ENCODE data around the gene RIPOR1.

RIPOR1 gene

DNA sequence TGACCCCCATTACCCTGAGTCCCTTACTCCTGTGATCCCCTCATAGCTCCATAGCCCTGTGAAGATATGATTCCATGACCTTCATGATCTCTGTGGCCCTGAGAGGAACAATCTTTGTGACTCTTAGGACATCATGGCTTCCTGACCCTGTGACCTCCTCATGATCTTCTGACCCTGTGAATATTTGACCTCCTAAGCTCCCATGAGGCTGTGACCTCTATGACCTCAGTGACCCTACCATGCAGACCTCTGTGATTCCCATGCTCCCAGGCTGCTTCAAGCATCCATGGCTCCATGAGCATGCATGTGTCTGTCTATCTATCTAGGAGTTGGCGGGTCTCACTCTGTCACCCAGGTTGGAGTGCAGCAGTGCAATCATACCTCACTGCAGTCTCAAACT lies 12.1 kb downstream of the RIPOR1 start:
- no peak for DNase-seq

DNA sequence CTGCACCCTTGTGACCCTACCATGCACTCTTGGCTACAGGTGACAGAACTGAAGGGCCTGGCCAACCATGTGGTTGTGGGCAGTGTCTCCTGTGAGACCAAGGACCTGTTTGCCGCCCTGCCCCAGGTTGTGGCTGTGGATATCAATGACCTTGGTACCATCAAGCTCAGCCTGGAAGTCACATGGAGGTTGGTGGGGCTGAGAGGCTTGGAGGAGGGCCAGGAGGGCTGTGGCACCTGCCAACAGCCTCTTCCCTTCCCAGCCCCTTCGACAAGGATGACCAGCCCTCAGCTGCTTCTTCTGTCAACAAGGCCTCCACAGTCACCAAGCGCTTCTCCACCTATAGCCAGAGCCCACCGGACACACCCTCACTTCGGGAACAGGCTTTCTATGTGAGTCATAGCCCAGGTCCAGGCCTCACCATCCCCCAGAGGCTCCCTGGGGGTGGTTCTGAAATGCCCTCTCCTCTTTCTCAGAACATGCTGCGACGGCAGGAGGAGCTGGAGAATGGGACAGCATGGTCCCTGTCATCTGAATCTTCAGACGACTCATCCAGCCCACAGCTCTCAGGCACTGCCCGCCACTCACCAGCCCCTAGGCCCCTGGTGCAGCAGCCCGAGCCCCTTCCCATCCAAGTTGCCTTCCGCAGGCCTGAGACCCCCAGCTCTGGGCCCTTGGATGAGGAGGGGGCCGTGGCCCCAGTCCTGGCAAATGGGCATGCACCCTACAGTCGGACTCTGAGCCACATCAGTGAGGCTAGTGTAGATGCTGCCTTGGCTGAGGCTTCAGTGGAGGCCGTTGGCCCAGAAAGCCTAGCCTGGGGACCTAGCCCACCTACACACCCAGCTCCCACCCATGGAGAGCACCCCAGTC lies 13.0 kb downstream of the RIPOR1 start:
- DNase-seq = no peak

DNA sequence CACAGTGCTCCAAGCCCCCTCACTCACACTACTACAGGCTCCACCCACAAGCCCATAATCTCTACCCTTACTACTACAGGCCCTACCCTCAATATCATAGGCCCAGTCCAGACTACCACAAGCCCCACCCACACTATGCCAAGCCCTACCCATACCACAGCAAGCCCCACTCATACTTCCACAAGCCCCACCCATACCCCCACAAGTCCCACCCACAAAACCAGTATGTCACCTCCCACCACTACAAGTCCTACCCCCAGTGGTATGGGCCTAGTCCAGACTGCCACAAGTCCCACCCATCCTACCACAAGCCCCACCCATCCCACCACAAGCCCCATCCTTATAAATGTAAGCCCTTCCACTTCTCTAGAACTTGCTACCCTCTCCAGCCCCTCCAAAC lies 13.8 kb downstream of the RIPOR1 start:
- DNase-seq = no peak

DNA sequence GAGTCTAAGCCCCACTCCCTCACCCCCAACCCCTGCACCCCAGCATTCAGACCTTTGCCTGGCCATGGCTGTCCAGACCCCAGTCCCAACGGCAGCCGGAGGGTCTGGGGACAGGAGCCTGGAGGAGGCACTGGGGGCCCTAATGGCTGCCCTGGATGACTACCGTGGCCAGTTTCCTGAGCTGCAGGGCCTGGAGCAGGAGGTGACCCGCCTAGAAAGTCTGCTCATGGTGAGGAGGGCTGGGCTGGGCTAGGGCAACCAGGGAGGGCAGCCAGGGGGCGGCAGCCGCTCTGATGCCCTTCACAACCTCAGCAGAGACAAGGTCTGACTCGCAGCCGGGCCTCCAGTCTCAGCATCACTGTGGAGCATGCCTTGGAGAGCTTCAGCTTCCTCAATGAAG lies 14.4 kb downstream of the RIPOR1 start:
- no peak for DNase-seq

DNA sequence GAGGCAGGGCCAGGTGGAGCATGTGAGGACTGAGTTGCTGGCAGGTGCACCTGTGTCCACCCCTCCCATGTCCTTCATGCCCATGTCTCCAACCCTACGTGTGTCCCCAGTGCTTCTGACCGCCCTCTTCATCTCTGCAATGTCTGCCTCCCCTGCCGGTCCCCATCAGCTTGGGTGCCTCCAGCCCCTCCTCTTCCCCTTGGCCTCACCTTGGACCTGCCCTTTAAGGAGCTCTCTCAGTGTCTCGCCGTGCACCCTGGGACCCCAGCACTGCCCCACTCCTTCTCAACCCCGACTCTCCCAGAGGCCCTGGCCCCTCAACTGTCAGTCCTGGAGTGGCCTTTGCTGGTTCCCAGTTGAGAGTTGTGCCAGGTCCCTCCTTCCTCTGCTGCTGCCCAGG lies 15.0 kb downstream of the RIPOR1 start:
- DNase-seq = no peak

DNA sequence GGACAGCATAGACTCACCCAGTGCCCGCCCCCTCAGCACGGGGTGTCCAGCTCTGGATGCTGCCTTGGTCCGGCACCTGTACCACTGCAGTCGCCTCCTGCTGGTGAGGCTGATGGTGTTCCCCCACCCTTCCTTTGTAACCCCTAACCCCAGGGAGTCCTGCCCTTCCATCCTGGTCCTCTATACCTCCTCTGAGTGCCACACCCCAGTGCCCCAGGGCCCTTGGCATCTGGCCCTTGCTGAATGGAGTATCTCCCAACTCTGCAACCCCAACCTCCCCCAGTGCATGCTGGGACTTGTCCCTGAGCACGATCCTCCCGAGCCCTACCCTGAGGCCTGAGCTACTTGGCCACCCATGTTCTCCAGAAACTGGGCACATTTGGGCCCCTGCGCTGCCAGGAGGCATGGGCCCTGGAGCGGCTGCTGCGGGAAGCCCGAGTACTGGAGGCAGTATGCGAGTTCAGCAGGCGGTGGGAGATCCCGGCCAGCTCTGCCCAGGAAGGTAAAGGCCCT lies 15.8 kb downstream of the RIPOR1 start:
- DNase-seq = no peak

DNA sequence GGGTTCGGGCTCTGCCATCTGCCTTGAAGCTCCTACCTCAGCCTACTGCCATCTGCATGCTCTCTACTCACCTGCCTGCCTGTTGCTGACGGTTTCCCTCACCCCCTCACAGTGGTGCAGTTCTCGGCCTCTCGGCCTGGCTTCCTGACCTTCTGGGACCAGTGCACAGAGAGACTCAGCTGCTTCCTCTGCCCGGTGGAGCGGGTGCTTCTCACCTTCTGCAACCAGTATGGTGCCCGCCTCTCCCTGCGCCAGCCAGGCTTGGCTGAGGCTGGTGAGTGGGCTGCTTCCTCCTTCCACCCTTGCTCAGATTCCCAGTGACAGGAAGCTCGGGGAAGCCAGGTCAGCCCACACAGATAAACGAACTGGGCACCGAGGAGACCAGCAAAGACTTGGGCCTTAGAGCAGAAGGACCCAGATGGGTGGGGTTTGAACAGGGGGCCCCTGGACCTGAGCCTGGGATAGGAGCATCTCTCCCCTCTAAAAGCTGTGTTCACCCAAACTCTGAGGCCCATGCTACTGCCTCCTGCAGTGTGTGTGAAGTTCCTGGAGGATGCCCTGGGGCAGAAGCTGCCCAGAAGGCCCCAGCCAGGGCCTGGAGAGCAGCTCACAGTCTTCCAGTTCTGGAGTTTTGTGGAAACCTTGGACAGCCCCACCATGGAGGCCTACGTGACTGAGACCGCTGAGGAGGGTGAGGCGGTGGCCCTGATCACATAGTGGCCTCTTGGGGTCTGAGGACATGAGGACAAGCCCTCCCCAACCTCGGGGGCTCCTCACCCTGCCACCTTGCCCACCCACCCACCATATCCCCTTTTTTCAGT lies 16.4 kb downstream of the RIPOR1 start:
- DNase-seq = no peak

DNA sequence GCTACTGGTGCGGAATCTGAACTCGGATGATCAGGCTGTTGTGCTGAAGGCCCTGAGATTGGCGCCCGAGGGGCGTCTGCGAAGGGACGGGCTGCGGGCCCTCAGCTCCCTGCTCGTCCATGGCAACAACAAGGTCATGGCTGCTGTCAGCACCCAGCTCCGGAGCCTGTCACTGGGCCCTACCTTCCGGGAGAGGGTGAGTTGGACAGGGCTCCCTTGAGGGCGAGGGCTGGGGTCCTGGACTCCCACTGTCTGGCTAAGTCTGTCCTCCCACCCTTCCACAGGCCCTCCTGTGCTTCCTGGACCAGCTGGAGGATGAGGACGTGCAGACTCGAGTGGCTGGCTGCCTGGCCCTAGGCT lies 17.0 kb downstream of the RIPOR1 start:
- DNase-seq = no peak

DNA sequence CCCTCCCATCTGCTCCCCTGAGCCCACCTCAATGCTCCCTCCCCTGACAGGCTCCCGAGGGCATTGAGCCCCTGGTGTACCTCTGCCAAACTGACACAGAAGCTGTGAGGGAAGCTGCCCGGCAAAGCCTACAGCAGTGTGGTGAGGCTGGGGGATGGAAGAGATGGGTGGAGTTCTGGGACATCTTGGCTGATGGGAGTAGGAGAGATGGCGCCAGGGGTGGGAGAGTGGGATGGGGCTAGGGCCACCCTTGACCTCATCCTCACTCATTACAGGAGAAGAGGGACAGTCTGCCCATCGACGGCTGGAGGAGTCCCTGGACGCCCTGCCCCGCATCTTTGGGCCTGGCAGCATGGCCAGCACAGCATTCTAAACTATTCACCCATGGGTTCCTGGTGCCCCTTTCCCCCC lies 17.5 kb downstream of the RIPOR1 start:
- no peak for DNase-seq

DNA sequence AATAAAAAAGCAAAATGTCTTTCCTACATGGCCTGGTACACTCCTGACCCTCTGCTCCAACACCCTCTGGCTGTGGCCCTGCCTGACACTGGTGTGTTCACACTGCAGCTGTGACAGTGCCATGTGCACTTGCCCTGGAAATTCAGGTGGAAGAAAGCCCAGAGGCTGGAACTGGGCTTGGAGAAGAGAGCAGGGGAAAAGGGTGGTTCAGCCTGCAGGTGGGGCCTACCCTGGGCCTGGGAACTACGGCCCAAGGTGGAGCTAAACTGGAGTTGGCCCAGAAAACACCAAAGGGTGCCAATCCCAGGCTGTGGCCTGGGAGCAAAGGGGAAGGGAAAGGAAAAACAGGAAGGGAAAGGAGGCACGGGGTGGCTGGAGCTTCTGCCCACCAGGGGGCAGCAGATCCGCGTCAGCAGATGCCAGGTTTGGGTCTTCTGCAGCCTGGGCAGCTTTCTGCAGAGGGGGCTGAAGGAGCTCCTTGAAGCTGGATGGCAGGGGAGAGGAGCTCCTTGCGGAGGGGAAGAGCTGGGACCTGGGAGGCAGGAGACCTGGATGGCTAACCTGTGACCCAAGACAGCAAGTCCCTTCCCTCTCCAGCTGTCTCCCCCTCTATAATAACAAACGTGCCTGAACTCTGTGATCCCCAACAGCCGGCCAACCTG lies 18.3 kb downstream of the RIPOR1 start:
- peak; percentile 57 for DNase-seq

DNA sequence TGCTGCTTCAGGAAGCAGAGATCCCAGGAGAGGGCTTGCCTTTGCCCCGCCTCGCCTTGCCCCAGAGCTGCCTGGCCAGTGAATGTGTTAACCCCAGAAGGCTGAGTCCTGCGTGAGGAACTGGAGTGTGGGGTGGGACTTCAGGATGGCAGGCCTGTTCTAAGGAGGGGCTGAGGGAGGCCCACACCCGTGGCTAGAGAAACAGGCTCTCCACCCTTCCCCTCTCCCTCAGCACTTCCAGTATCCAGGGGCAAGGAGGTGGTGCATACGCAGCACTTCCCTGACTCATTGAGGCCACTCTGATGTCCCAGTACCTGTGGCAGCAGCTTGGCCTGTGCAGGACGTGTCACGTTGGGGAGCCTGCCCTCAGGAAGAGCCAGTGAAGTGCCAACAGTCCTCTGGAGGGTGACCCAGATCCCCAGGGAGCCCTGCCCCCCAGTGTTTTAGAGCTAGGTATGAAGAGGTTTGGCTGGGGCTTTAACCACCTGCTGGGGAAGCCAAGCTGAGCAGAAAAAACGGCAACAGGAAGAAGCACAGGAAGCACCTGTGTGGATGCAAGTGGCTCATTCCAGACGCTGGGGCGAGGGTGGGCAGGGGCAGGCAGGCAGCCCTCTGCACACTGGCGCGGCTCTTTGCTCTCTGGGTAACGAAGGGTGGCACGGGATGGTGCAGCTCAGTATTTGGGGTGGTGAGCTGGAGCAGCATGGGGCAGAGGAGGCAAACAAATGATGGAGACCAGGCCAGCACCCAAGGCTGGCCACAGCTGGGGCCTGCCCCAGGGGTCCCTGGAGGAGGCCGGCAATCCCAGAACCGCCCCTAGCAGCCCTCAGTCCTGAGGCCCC lies 19.0 kb downstream of the RIPOR1 start:
- peak; percentile 46 for DNase-seq

DNA sequence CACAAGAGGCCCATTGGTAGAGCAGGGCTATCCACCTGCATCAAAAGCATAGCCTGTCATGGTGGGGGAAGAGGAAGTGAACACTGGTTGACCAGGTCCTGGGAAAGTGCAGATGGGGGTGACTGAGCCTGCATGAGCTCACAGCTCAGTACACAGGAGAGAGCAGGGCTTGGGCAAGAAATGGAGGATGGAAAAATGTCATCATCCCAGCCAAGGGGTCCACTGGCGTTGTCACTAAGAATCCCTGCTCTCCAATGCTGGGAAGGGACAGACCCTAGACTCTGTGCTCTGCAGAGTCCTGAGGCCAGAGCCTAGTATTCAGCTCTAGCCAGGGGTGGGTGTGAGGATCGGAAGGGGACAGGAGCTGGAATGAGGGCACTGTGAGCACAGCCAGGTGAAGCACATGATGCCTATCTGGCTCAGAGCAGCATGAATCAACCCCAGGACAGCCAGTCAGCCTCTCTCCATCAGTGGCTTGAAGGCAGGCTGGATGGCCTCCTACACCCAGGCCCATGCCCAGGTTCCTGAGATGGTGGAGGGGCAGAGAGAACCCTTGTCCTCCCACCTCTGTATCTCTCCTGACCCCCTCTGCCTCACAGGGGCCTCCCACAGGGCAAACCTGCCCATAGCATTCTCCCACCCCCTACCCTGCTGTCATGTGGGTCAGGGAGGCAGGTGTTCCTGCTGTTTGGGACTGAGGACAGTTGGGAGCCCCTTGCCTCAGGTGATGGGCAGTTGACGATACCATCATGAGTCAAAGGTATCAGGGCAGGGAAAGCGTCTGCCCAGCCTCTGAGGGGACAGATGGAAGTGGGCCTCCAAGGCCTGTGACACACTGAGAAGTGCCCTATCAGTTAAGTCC lies 19.9 kb downstream of the RIPOR1 start:
- no peak for DNase-seq

DNA sequence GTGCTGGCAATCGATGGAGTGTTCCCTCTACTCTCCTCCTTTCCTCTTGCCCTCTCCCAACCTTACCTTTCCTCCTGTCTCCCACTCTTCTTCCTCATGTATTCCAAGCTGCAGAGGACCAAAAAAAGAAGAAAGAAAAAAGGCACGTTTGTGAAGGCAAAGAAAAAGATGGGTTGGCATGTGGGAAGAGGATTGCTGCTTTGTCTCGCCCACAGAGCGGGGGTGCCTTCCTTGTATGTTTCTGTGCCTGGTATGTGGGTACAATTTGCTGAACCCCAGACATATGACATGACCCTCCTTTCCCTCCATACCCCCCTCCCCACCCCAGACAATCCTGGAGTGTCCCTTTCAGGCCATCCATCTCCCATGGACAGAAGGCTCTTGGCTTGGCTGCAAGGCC lies 20.6 kb downstream of the RIPOR1 start:
- DNase-seq = no peak

DNA sequence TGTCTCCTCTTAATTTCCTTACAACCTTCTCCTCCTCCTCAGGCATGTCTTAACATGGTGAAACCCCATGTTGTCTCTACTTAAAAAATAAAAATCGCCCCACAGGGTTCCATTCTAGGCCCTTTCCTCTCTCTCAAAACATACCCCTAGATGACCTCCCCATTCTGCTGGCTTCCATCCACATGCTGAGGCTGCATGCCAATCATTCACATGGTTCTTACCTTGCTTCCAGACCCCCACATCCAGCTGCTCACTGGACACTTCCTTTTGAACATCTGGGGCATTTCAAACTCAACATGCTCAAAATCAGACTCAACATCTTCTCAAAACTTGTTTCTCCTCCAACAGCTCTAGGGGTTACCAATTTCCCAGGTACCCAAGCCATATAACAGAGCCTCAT lies 21.3 kb downstream of the RIPOR1 start:
- no peak for DNase-seq

DNA sequence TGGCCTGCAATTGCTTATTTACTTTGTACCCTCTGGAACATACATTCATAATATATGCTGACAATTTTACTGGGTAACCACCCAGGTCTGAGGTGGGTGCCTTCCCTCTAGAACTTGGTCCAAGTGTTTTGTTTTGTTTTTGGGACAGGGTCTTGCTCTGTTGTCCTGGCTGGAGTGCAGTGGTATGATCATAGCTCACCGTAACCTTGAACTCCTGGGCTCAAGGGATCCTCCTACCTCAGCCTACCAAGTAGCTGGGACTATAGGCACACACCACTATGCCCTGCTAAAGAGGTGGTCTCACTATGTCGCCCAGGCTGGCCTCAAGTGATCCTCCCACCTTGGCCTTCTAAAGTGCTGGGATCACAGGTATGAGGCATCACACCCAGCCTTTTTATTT lies 22.5 kb downstream of the RIPOR1 start:
- no peak for DNase-seq

DNA sequence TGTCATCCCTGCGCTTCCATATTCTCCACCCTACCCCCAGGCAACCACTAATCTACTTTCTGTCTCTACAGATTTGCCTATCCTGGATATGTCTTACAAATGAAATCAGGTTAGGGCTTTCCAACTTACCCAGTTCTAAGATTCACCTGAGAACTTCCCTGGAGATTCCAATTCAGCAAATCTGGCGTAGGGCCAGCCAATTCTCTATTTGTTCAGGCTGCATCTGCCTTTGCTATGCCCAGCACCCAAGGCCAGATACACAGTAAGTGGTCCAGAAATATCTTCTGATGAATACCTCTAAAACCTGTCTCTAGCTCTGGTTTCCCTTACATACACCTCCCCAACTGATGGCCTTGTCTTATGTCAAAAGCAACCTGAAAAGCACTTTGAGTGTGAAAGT lies 23.3 kb downstream of the RIPOR1 start:
- peak; percentile 42 for DNase-seq

DNA sequence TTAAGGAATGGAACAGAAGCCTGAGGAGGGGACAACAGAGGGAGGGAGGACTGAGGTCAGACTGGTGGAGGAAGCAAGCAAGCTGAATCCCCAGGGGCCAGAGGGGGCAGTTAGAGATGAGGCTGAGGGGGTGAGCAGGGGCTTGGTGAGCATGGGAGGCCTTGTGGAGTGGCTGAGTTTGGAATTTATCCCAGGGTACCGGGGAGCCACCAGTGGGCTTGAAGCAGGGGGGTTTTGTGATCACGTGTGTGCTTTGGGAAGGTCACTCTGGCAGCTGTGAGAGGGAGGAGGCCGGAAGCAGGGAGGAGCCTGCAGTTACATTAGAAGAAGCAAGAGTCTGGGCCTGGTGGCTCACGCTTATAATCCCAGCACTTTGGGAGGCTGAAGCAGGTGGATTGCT lies 23.8 kb downstream of the RIPOR1 start:
- no peak for DNase-seq

DNA sequence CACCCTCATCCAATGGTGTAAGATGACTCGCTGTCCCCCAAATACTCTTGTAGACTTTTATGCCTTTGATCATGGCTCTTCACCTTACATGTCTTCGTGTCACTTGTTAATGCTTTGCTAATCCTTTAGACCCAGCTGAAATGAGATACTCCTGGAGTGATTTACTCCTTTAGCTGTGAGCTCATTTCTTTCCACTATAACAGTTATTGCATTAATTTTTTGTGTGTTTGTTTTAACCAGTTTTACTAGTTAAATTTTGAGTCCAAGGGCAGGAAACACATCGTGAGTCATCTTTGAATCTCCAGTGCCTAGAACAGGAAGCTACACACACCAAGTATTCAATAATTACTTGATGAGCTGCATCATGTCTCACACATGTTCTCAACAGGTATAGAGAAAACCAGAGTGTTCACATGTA lies 27.2 kb downstream of the RIPOR1 start:
- no peak for DNase-seq

DNA sequence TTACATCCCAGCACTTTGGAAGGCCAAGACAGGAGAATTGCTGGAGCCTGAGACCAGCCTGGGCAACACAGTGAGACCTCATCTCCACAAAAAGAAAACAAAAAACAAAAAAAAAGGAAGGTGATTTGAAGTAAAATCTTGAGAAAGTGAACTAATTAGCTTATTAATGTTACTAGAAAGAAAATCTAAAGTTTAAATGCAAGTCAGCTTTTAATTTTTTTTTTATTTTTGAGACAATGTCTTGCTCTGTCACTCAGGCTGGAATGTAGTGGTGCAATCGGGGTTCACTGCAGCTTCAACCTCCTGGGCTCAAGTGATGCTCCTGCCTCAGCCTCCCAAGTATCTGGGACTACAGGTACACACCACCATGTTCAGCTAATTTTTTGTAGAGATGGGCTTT lies 30.2 kb downstream of the RIPOR1 start:
- DNase-seq = no peak

DNA sequence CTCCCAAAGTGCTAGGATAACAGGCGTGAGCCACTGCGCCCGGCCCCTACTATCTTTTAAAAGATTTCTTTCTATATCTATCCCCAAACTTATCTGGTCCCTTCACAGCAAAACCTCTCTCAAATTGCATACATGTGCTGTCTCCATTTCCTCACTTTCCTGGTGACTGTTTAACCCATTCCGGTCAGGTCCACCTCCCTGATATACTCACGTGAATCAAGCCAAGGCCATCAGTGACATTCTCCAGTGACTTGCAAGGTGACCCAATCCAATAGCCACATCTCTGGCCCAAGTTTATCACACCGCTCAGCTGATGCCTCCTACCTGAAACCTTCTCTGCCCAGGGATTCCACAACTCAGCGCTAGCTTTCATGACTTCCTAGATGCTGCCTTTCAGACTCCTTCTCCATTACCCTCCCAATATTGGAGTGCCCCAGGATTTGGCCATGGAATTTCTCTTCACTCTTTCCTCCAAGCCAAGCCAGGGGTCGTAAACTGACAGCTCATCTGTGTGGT lies 32.3 kb downstream of the RIPOR1 start:
- DNase-seq = no peak

DNA sequence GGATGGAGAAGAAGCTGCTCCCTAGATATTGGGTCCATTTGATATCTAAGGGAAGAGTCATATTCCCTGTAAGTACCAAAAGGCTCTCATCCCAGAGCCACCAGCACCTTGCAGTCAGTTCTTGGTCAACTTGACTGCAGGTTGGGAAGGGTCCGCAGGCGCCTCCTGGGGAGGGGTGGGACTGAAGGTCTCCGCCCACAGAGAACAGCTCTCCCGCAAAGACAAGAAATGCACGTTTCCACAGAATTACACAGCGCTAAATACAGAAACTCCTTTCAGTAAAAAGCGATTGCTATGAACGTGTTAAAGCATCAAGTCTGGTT lies 32.8 kb downstream of the RIPOR1 start:
- no peak for DNase-seq

Measured in COR-L47 (cell line).